Measurements from ENCODE around the gene KCNAB1.
"Not testable (repeated sequence)": the region's sequence is repeated elsewhere in the genome, so short reads cannot be mapped to it uniquely, and the experiment has no call there.

The KCNAB1 gene

DNA sequence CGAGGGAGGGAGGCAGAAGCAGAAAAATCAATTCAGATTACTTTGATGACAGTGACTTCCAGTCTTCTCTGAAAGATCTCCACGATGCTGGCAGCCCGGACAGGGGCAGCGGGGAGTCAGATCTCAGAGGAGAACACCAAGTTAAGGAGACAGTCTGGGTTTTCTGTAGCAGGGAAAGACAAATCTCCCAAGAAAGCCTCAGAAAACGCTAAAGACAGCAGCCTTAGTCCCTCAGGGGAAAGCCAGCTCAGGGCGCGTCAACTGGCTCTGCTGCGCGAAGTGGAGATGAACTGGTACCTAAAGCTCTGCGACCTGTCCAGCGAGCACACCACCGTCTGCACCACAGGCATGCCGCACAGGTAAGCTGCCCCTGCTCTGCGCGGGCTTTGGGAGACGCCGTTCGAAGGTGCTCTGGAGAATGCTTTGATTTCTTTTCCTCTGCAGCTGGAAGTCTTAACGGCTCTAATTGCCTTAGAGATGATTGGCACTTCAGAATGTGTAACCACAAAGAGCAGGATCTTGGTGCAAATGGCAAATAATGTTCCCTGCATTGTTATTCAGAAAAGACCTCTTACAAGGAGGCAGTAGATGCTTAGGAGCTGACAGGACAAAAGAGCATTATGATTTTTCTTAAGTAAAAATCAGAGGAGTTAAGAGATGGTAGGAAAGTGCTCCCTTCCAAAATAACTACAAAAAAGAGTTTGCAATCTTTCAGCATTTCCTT is at the start of gene KCNAB1:
Gene KCNAB1 (plus strand): TSS at position 51 of the 724 bp plus-strand sequence.
- no CpG with 5 or more reads among the region's 19 CpGs for WGBS (ENCODE audit: insufficient coverage, insufficient read length)
- no peaks in the 10 kb centered on the region for H3K9me3 ChIP-seq (ENCODE audit: control insufficient read depth, insufficient read depth, low read length)
- H3K4me3 ChIP-seq (ENCODE audit: low read length): no peak within 1 kb of the TSS
- no peaks in the 10 kb centered on the region for H3K27me3 ChIP-seq (ENCODE audit: control insufficient read depth, insufficient read depth, low read length)
- DNase-seq (ENCODE audit: low read depth, low spot score): no peak
- no peaks in the 10 kb centered on the region for H3K4me1 ChIP-seq (ENCODE audit: control insufficient read depth, insufficient read depth, low read length)
- no peaks in the 10 kb centered on the region for H3K36me3 ChIP-seq (ENCODE audit: control insufficient read depth, insufficient read depth, low read length)
- H3K27ac ChIP-seq (ENCODE audit: low read length): no peak within 1 kb of the TSS

- DNase-seq (ENCODE audit: low read depth, low spot score): no peak
- Histone ChIP-seq H3K36me3 (ENCODE audit: control insufficient read depth, insufficient read depth, low read length) (no peaks in the 10 kb centered on the region), H3K27ac (ENCODE audit: low read length) (no peak overlapping the region), H3K9me3 (ENCODE audit: control insufficient read depth, insufficient read depth, low read length) (no peaks in the 10 kb centered on the region), H3K4me3 (ENCODE audit: low read length) (no peak overlapping the region), H3K4me1 (ENCODE audit: control insufficient read depth, insufficient read depth, low read length) (no peaks in the 10 kb centered on the region), H3K27me3 (ENCODE audit: control insufficient read depth, insufficient read depth, low read length) (no peaks in the 10 kb centered on the region)
- no CpG with 5 or more reads among the region's 1 CpG for WGBS (ENCODE audit: insufficient coverage, insufficient read length)
Measured at GRCh38 chr3:156071031-156071430, 49.3 kb upstream of the KCNAB1 start.

GRCh38 chr3:156072950-156073657 is 47.3 kb upstream of the KCNAB1 start:
- H3K27me3 ChIP-seq (ENCODE audit: control insufficient read depth, insufficient read depth, low read length); H3K36me3 ChIP-seq (ENCODE audit: control insufficient read depth, insufficient read depth, low read length); H3K27ac ChIP-seq (ENCODE audit: low read length); H3K4me1 ChIP-seq (ENCODE audit: control insufficient read depth, insufficient read depth, low read length); DNase-seq (ENCODE audit: low read depth, low spot score); H3K4me3 ChIP-seq (ENCODE audit: low read length); H3K9me3 ChIP-seq (ENCODE audit: control insufficient read depth, insufficient read depth, low read length): not testable (repeated sequence)
- WGBS (ENCODE audit: insufficient coverage, insufficient read length): no CpG with 5 or more reads among the region's 29 CpGs

- WGBS (ENCODE audit: insufficient coverage, insufficient read length): no CpG with 5 or more reads among the region's 3 CpGs
- no peaks in the 10 kb centered on the region for H3K36me3 ChIP-seq (ENCODE audit: control insufficient read depth, insufficient read depth, low read length)
- H3K27ac ChIP-seq (ENCODE audit: low read length): no peak overlapping the region
- H3K27me3 ChIP-seq (ENCODE audit: control insufficient read depth, insufficient read depth, low read length): no peaks in the 10 kb centered on the region
- no peaks in the 10 kb centered on the region; the same call in 1 of the 2 replicates for H3K4me1 ChIP-seq (ENCODE audit: control insufficient read depth, insufficient read depth, low read length)
- DNase-seq (ENCODE audit: low read depth, low spot score): no peak
- H3K4me3 ChIP-seq (ENCODE audit: low read length): no peak overlapping the region
- H3K9me3 ChIP-seq (ENCODE audit: control insufficient read depth, insufficient read depth, low read length): no peaks in the 10 kb centered on the region
Measured at GRCh38 chr3:156090126-156090525, 30.3 kb upstream of the KCNAB1 start.

DNA sequence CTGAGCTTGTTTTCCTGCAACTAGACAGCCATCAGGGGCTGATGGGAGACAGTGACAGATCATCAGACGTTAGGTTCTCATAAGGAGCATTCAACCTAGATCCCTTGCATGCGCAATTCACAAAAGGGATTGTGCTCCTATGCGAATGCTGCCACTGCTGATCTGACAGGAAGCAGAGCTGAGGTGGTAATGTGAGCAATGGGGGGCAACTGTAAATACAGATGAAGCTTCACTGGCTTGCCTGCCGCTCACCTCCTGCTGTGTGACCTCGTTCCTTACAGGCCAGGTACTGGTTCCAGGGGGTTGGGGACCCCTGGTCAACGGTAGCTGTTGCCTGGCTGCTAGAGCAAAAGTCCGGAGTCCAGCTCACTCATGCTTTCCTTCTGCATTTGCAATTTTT is 26.4 kb upstream of the KCNAB1 start:
- no peaks in the 10 kb centered on the region for H3K36me3 ChIP-seq (ENCODE audit: control insufficient read depth, insufficient read depth, low read length)
- H3K4me1 ChIP-seq (ENCODE audit: control insufficient read depth, insufficient read depth, low read length): no peaks in the 10 kb centered on the region
- no peak overlapping the region for H3K27ac ChIP-seq (ENCODE audit: low read length)
- no peaks in the 10 kb centered on the region for H3K27me3 ChIP-seq (ENCODE audit: control insufficient read depth, insufficient read depth, low read length)
- H3K9me3 ChIP-seq (ENCODE audit: control insufficient read depth, insufficient read depth, low read length): no peaks in the 10 kb centered on the region
- DNase-seq (ENCODE audit: low read depth, low spot score): no peak
- no CpG with 5 or more reads among the region's 7 CpGs for WGBS (ENCODE audit: insufficient coverage, insufficient read length)
- no peak overlapping the region for H3K4me3 ChIP-seq (ENCODE audit: low read length)

- no peaks in the 10 kb centered on the region for H3K36me3 ChIP-seq (ENCODE audit: control insufficient read depth, insufficient read depth, low read length)
- DNase-seq (ENCODE audit: low read depth, low spot score): no peak
- no peaks in the 10 kb centered on the region for H3K4me1 ChIP-seq (ENCODE audit: control insufficient read depth, insufficient read depth, low read length)
- H3K9me3 ChIP-seq (ENCODE audit: control insufficient read depth, insufficient read depth, low read length): no peaks in the 10 kb centered on the region
- H3K27ac ChIP-seq (ENCODE audit: low read length): no peak overlapping the region
- no peaks in the 10 kb centered on the region for H3K27me3 ChIP-seq (ENCODE audit: control insufficient read depth, insufficient read depth, low read length)
- 100% methylated on average over 2 of the region's 2 CpGs for WGBS (ENCODE audit: insufficient coverage, insufficient read length)
- no peak overlapping the region for H3K4me3 ChIP-seq (ENCODE audit: low read length)
Measured at GRCh38 chr3:156094391-156094790, 26.0 kb upstream of the KCNAB1 start.

DNA sequence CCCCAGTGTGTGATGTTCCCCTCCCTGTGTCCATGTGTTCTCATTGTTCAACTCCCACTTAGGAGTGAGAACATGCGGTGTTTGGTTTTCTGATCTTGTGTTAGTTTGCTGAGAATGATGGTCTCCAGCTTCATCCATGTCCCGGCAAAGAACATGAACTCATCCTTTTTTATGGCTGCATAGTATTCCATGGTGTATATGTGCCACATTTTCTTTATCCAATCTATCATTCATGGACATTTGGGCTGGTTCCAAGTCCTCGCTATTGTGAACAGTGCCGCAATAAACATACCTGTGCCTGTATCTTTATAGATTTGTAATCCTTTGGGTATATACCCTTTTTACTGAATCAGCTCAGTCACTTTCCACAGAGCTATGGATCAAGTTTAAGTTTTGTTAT is 24.7 kb upstream of the KCNAB1 start:
- not testable (repeated sequence) for DNase-seq (ENCODE audit: low read depth, low spot score); H3K4me1 ChIP-seq (ENCODE audit: control insufficient read depth, insufficient read depth, low read length); H3K36me3 ChIP-seq (ENCODE audit: control insufficient read depth, insufficient read depth, low read length); H3K4me3 ChIP-seq (ENCODE audit: low read length); H3K27ac ChIP-seq (ENCODE audit: low read length); H3K9me3 ChIP-seq (ENCODE audit: control insufficient read depth, insufficient read depth, low read length); H3K27me3 ChIP-seq (ENCODE audit: control insufficient read depth, insufficient read depth, low read length)
- no CpG with 5 or more reads among the region's 4 CpGs for WGBS (ENCODE audit: insufficient coverage, insufficient read length)

- no peak for DNase-seq (ENCODE audit: low read depth, low spot score)
- no CpG with 5 or more reads among the region's 4 CpGs for WGBS (ENCODE audit: insufficient coverage, insufficient read length)
- H3K36me3 ChIP-seq (ENCODE audit: control insufficient read depth, insufficient read depth, low read length): no peaks in the 10 kb centered on the region
- H3K4me1 ChIP-seq (ENCODE audit: control insufficient read depth, insufficient read depth, low read length): no peaks in the 10 kb centered on the region
- H3K27me3 ChIP-seq (ENCODE audit: control insufficient read depth, insufficient read depth, low read length): no peaks in the 10 kb centered on the region
- no peak overlapping the region for H3K4me3 ChIP-seq (ENCODE audit: low read length)
- no peaks in the 10 kb centered on the region for H3K9me3 ChIP-seq (ENCODE audit: control insufficient read depth, insufficient read depth, low read length)
- no peak overlapping the region for H3K27ac ChIP-seq (ENCODE audit: low read length)
Measured at GRCh38 chr3:156098437-156099035, 21.8 kb upstream of the KCNAB1 start.

DNA sequence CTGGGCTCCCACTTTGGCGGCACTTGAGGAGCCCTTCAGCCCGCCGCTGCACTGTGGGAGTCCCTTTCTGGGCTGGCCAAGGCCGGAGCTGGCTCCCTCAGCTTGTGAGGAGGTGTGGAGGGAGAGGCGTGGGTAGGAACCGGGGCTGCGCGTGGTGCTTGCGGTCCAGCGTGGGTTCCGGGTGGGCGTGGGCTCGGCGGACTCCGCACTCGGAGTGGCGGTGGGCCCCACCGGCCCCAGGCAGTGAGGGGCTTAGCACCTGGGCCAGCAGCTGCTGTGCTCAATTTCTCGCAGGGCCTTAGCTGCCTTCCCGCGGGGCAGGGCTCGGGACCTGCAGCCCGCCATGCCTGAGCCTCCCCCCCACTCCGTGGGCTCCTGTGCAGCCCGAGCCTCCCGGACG is 21.0 kb upstream of the KCNAB1 start:
- no CpG with 5 or more reads among the region's 27 CpGs for WGBS (ENCODE audit: insufficient coverage, insufficient read length)
- H3K9me3 ChIP-seq (ENCODE audit: control insufficient read depth, insufficient read depth, low read length); H3K27me3 ChIP-seq (ENCODE audit: control insufficient read depth, insufficient read depth, low read length); H3K4me1 ChIP-seq (ENCODE audit: control insufficient read depth, insufficient read depth, low read length); DNase-seq (ENCODE audit: low read depth, low spot score); H3K36me3 ChIP-seq (ENCODE audit: control insufficient read depth, insufficient read depth, low read length); H3K4me3 ChIP-seq (ENCODE audit: low read length); H3K27ac ChIP-seq (ENCODE audit: low read length): not testable (repeated sequence)

DNA sequence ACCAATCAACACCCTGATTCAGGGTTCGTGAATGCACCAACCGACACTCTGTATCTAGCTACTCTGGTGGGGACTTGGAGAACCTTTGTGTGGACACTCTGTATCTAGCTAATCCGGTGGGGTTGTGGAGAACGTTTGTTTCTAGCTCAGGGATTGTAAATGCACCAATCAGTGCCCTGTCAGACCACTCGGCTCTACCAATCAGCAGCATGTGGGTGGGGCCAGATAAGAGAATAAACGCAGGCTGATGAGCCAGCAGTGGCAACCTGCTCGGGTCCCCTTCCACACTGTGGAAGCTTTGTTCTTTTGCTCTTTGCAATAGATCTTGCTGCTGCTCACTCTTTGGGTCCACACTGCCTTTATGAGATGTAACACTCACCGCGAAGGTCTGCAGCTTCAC is 20.4 kb upstream of the KCNAB1 start:
- H3K27ac ChIP-seq (ENCODE audit: low read length); H3K27me3 ChIP-seq (ENCODE audit: control insufficient read depth, insufficient read depth, low read length): not testable (repeated sequence)
- WGBS (ENCODE audit: insufficient coverage, insufficient read length): no CpG with 5 or more reads among the region's 9 CpGs

More for the DNA sequence above, 20.4 kb upstream of the KCNAB1 start:
- DNase-seq (ENCODE audit: low read depth, low spot score); H3K36me3 ChIP-seq (ENCODE audit: control insufficient read depth, insufficient read depth, low read length); H3K4me3 ChIP-seq (ENCODE audit: low read length); H3K9me3 ChIP-seq (ENCODE audit: control insufficient read depth, insufficient read depth, low read length); H3K4me1 ChIP-seq (ENCODE audit: control insufficient read depth, insufficient read depth, low read length): not testable (repeated sequence)
